ENCODE measurements around the gene PNP.

DNA sequence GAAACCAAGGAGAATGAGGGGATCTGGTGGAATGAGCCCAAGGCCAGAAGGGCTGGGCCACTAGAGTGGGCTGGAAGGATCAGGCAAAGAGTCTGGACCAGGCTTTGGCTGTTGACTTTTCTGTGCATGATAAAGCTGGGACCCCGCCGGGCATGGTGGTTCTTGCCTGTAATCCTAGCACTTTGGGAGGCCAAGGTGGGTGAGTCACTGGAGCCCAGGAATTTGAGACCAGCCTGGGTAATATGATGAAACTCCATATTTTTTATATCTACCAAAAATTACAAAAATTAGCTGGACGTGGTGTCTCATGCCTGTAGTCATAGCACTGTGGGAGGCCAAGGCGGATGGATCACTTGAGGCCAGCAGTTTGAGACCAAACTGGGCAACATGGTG is 32.8 kb upstream of the PNP start:
- TF ChIP-seq, protein P1, sequence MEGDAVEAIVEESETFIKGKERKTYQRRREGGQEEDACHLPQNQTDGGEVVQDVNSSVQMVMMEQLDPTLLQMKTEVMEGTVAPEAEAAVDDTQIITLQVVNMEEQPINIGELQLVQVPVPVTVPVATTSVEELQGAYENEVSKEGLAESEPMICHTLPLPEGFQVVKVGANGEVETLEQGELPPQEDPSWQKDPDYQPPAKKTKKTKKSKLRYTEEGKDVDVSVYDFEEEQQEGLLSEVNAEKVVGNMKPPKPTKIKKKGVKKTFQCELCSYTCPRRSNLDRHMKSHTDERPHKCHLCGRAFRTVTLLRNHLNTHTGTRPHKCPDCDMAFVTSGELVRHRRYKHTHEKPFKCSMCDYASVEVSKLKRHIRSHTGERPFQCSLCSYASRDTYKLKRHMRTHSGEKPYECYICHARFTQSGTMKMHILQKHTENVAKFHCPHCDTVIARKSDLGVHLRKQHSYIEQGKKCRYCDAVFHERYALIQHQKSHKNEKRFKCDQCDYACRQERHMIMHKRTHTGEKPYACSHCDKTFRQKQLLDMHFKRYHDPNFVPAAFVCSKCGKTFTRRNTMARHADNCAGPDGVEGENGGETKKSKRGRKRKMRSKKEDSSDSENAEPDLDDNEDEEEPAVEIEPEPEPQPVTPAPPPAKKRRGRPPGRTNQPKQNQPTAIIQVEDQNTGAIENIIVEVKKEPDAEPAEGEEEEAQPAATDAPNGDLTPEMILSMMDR (conservative IDR thresholded peaks at IDR 0.05; ENCODE audit: low read length), result no peak
- TF ChIP-seq EZH2phosphoT487 (IDR thresholded peaks at IDR 0.05; ENCODE audit: borderline replicate concordance, low read depth, low read length), result no peak

All from OCI-LY7 (cell line).